Upper lobe of left lung (tissue), 4 donors: Measurements from ENCODE around the gene CD7.

Source experiments
- CTCF ChIP-seq, 6 experiments: fragments of 450-650 bp in 4 of 6; fragments of 200-600 bp in 2 of 6; sonication (generic) in 2 of 6; IDR thresholded peaks; one replicate each; pipeline ENCODE4 v1.5.1; 2016 to 2019; ENCODE audit warnings: antibody characterized with exemption in 6 of 6
- EP300 ChIP-seq, 4 donors: sonication (generic); formaldehyde crosslinking; IDR thresholded peaks; one replicate each; pipeline ENCODE4 v1.5.1; 2017; ENCODE audit warnings: antibody characterized with exemption in 4 of 4, control low read depth in 2 of 4
- POLR2A ChIP-seq, 4 donors: fragments of 450-650 bp; IDR thresholded peaks; one replicate each; pipeline ENCODE4 v1.5.1; 2016 to 2017; ENCODE audit warnings: antibody characterized with exemption in 4 of 4, mild to moderate bottlenecking in 2 of 4

DNA sequence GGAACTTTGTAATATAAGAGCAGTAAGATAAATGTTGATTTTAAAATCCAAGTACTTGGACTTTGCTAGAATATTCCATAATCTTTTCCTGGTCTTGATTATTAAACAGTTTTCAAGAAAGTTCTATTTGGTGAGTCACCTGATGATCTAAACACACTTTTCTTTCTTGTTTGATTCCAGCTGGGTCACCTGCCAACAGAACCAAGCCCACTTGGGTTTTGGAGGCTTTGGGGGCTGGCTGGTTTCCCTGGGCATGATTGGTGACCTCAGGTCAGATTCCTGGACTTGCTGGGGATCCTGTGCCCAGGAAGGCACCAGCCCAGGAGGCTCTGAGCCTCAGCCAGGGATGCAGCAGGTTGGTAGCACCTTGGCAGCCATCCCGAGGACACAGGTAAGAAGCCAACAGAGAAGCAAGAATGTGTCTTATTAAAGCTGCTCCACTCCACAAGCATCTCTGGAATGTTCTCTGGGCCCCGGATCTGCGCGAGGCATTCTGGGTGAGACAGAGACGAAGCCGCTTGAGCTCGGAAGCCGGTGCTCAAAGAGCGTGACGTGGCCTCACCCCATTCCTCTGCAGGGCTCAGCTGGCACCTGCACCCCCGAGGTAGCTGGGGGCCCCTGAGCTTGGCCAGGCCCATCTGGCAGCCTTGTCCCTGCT lies 38.5 kb upstream of the CD7 start:
- no peak for TF ChIP-seq CTCF (IDR thresholded peaks at IDR 0.05)
- no peak for TF ChIP-seq EP300 (IDR thresholded peaks at IDR 0.05)
- no peak for TF ChIP-seq POLR2A (IDR thresholded peaks at IDR 0.05)
